Activated CD4-positive, alpha-beta T cell treated with anti-CD3 and anti-CD28 coated beads, Interleukin-2, Interleukin-6, amounts not matched to agents 100 ng/mL and 50 ng/mL, durations not matched to agents 16 hours and 8 hours (primary cell): ENCODE results near the gene RAD51.

Experiments used
- DNase-seq: peaks from one replicate; pipeline ENCODE4 v3.0.0-alpha.2; 2020

RAD51 gene

DNA sequence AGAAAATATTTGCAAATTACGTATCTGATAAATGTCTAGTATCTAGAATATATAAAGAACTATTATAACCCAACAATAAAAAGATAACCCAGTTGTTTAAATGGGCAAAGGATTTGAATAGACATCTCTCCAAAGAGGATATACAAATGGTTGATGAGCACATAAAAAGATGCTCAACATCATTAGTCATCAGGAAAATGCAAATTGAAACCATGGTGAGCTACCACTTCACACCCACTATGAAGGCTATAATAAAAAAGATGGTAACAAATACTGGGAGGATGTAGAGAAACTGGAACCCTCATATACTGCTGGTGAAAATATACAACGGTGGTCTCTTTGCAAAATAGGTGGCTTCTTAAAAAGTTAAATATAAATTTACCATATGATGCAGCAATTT, 28.0 kb downstream of the RAD51 start:
- DNase-seq = peak; percentile 14

DNA sequence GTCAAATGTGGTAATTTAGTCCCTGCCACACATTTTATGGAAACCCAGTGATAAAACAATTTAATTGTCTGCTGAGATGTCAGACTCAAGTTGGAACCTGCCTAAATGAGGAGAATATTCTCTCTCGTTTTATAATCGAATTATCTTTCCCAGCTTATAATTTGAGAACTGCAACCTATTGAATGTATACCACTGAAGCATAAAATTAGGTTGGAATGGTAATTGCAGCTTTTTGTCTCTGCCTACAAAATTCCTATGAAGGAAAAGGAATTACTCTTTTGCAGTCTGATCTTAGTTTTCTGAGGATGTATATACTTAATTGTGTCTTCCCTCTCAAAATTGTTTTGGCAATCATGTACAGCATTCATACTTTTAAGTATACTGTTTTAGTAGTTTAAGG, 28.9 kb downstream of the RAD51 start:
- no peak for DNase-seq

DNA sequence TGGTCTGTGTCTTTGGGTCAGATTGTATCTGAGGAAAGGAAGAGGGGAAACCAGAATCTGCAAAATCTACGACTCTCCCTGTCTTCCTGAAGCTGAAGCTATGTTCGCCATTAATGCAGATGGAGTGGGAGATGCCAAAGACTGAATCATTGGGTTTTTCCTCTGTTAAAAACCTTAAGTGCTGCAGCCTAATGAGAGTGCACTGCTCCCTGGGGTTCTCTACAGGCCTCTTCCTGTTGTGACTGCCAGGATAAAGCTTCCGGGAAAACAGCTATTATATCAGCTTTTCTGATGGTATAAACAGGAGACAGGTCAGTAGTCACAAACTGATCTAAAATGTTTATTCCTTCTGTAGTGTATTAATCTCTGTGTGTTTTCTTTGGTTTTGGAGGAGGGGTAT, 36.1 kb downstream of the RAD51 start:
- no peak for DNase-seq

DNA sequence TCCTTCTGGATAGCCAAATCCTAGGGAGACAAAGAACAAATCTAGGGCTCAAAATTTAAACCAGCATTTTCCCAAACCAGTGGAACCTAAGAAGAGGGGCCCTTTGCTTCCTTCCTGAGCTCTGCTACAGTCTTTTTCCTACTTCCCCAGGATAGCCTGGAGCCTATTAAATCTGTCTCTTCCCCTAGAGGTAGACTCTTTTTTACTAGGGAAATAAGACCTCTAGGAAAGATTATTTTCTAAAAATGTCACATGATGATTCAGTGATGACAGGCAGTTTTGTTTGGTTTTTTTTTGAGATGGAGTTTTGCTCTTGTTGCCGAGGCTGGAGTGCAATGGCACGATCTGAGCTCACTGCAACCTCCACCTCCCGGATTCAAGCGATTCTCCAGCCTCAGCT, 41.6 kb downstream of the RAD51 start:
- DNase-seq = no peak

DNA sequence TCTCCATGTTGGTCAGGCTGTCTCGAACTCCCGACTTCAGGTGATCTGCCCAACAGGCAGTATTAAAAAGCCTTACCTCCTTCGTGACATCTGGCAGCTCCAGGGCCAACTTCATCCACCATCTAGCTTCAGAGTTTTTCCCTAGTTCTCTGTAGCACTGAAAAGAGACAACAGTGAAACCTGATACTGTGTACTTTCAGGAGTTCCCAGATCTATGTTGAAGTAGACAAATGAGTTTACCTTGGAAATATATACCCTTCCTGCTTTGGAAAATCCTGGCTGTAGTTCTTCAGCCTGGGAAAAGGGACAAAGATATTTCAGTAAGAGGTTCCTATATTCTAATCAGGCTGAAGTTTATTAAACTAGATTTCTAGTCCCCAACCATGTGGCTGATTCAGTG, 42.1 kb downstream of the RAD51 start:
- DNase-seq = no peak

DNA sequence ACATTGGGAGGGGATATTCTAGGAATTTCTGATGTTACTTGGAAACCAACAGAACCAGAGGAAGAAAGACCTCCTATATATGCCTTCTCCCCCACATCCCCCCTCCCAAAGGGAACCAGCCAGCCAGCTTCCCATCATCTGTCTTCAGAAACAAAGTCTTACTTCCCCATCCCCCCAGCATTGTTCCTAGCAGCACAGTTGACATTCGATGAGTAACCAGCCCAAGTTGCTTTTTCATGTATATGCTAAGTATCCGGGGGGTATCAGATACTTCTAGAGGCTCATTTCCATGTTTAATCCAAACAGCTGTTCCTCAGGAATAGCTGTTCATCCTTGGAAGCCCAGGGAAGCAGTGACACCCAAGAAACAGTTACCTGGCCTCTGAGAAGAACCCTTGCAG, 44.1 kb downstream of the RAD51 start:
- DNase-seq = no peak

DNA sequence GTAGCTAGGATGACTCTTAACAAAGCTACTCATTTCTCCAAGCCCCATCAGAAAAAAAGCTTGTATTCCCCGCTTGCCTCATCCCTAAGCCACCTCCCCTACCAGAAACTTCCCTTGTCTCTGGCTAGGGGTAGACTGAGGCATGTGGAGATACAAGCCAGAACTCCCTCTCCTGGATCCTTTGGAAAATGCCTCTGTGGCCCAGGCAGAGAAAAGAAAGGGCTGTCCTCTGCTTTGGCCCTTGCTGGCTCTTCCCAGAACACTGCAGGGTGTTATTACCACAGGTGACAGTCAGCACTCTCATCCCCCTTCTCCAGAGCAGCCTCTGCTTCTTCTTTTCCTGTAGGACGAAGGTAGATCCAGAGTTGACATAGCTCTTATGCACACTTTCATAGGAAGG, 44.9 kb downstream of the RAD51 start:
- DNase-seq = no peak

DNA sequence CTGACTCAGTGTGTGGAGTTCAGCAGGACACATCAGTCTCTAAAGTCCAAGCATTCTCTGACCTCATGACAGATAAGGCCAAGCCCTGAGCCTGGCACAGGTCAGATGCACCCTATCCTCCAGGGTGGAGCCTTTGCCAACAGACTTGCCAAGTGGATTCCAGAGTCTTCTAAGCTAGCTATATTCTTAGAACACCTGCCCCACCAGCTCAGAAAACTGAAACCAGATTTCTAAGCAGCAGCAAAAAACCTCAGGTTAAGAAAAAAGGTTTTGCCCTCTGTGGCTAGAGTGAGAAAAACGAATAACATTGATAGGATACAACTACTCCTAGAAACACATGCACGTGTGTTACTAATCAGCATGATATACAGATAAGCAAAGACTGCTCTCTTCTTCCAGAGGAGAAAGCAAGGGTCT, 48.5 kb downstream of the RAD51 start:
- DNase-seq = peak; percentile 43

DNA sequence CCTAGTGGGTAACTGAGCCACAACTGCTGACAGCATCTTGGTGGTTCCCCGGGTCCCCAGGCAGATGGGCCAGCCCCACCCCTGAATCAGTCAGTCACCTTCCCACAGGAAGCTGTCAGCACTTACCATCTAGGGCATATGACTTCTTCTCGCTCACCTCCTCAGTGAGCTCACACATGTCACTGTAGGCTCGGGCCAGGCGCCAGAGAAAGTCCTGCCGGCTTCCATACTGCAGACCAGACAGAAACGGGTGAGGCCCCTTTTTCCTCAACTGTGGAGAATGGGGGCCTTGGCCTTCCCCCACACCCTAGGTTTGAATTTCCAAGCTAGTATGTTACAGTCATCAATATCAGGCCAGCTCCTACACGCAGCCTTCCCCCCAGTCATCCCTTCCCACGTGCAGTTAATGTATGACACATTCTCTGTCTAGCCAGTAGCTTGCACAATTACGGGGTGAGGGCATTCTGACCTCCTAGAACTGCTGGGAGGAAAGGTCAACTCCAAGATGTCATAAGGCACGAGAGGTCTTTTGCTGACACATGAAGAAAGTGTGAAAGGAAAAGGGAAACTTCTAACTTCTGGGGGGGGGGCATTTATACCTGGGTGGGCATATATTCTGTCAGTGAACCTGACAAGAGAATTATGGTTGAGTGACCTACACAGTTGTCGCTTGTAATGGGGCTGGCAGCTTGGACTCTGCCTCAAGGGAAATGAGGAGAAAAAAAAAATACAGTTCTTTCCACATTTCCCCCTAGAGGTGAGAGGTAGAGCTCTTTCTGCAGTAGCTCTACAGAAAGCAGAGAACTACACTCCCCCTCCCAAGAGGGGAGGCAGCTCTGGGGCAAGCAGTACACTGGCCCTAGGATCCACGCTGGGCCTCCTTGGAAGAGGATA, 49.2 kb downstream of the RAD51 start:
- DNase-seq = peak; percentile 81

DNA sequence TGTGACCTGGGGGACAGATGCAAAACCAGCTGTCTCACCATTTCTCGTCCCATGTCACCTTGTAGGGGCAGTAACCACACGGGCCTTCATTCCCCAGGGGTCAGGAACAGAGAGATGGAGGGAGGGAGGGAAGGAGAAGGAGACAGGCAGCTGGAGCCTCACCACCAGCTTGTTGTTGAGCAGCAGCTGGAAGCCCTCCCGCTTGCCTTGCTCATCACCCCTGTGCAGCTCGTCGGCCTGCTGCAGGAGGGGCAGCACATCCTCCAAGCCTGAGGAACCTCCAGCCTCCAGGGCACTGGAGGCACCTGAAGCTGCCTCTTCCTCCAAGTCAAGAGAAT, 49.8 kb downstream of the RAD51 start:
- no peak for DNase-seq

DNA sequence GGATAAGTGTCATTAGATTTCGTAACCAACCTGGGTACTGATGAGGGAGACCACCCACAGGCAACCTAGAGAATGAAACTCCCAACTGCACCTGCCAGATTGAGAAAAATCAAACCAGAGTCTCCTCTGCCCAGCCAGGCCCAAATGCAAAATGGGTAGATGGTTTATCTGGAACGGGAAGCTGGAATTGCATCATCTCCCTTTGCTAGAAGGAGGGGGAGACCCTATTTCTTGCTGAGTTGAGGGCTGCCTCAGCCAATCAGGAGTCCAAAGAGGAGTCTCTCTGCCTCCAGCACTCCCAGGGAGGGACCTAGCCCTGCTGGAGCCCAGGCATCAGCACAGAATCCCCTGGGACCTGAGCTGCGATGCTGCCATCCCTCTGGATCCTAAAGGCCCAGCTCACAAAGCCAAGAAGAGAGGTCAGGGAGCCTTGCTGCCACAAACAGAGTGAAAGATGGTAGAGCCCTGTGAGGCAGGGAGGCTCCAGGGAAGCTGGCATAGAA, 52.0 kb downstream of the RAD51 start:
- no peak for DNase-seq

DNA sequence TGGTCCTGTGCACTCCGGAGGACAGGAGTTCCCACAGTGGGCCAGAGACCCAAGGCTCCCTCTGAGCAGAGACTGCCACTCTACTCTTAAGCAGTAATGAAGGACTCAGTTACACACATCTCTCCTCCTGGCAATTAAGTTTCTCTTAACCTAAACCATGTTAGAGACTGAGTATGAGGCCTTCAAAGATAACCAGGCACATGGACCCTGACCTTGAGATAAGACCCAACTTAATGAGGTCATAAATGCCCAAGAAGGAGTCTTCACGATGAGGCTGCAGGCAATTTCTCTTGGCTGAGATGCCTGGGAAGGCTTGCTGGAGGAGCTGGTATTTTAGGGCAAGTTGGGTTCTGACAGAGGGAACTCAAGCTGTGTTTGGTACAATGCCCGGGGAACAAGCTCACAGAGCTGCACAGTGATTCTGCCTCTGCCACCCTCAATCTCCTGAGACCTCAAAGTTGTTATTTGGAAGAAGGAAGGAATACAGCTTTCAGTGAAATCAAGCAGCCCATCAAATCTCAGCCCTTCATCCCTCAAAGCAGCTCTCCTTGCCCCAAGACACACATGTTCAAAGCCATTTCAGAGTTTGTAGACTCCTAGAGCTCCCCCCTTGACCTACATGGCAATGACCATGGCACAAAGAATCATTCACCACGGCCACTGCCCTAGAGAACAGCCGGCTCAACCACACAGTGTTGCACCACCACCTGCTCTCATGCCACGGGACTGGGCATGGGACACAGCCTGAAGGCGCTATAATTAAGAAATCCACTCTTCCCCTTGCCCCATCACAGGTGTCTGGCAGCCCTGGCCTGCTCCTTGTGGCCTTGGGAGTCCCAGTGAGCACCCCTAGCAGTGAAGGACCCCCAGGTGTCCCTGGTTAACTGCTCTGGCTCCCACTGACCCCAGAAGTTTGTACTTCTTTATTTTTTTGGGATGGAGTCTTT, 53.0 kb downstream of the RAD51 start:
- no peak for DNase-seq

DNA sequence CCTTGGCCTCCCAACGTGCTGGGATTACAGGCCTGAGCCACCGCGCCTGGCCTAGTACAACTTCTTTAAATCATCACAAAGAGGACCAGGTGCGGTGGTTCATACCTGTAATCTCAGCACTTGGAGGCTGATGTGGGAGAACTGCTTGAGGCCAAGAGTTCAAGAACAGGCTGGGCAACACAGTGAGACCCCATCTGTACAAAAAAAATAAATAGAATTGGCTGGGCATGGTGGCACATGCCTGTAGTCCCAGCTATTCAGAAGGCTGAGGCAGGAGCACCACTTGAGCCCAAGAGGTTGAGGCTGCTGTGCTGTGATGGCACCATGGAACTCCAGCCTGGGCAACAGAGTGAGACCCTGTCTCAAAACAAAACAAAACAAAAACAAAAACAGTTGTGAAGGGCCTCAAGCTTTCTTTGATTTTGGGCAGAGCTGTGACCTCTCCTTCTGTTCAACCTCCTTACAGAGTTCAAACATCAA, 54.2 kb downstream of the RAD51 start:
- DNase-seq = no peak

DNA sequence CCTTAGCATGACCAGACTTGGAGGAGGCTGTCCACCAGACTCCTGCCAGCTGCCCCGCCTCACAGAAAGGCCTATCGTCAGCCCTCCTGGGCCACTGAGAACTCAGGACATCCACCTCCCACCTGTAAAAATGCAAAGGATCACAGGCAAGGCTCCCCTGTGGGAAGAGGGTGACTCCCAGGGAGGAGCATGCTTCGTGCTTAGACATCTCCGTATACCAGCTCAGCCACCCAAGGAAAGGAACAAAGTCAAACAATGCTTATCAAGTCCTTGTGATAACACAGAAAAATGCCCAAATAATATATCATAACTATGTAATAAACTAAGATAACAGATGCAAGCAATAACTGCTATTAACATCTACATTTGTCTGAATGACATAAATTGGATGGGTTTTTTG, 55.9 kb downstream of the RAD51 start:
- no peak for DNase-seq

DNA sequence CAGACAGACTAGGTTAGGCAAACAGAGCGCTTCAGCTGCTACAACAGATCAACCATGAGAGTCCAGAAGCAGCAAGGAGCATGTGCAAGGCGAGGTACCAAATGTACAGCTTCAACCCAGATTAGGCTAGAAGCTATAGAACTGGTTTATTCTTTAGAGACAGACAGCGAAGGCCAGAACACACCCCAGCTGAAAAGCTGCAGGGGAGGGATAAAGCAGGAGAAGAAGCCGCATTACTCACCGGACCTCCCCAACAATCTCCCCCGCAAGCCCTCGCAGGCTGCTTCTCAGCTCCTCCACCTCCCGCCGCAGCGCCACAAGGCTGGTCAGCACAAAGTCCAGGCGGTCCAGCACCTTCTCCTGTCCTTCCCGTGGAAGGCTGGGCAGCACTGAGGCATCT, 56.8 kb downstream of the RAD51 start:
- no peak for DNase-seq

DNA sequence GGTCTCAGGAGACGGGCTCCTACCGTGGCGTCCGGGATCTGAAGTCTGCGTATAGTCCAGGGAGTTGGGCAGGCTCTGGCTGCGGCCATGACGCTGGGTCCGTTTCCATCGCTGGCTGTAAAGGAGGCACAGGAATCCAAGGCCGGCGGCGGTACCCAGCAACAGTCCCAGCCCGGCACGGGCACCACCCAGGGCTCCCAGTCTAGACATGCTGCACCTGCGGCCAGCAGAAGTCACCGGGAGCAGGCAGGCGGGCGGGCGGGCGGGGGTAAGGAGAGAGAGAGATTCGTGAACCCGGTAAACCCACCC, 59.6 kb downstream of the RAD51 start:
- peak; percentile 22 for DNase-seq

DNA sequence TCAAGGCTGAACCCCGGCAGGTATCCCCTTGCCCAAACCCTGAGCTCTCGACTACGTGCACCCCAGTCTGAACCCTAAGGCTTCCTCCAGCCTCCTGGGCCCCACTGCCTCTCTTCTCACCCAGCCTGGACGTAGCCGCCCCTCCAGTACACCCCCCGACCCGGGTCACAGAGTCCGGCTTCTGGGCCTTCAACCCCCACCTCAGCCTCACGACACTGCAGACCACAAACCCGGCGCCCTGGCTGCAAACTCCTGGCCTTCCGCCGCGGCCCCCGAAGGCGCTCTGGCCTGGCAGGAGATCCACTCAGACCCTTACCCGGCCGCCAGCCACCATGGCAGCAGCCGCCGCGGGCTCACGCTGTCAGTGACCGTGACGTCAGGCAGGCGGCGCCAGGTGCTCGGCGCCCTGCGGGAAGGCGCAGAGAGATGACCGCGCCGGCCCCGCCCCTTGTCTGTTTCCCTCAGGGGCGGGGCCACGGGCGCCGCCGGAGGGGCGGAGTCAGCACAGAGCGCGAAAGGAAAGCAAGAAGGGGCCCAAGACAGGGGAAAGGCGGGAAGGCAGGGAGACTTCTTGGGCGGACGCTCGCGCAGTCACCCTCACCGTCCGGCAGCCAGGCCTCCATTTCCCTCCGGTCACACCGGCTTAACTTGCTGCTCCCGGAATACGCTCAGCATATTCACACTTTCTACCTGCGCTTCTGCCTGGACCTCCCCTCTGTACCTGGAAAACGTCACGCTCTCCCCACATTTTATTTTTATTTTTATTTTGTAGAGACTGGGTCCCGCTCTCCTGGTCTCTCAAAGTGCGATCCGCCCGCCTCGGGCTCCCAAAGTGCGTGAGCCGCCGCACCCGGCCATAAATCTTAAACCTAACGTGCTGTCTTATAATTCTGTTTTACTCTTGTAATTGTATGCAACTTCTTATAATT, 60.2 kb downstream of the RAD51 start, which contains the start of gene RMDN3:
Gene RMDN3, minus strand, starts transcription at position 372 of the 929 bp plus-strand sequence. CDS start 471 bp downstream, outside the sequence.
- DNase-seq = peak; percentile 97

DNA sequence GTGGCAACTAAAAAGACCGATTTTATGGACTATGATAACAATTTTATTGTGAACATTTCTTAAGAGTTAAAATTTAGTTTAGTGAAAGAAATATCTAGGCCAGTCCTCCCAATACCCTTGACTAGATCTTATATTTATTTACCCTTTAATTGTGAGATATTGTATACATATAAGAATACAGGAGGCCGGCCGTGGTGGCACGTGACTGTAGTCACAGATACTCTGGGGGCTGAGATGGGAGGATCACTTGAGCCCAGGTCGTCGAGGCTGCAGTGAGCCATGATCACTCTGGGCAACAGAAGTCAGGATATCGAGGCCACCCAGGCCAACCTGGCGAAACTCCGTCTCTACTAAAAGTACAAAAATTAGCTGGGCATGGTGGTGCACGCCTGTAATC, 60.8 kb downstream of the RAD51 start:
- DNase-seq = no peak

DNA sequence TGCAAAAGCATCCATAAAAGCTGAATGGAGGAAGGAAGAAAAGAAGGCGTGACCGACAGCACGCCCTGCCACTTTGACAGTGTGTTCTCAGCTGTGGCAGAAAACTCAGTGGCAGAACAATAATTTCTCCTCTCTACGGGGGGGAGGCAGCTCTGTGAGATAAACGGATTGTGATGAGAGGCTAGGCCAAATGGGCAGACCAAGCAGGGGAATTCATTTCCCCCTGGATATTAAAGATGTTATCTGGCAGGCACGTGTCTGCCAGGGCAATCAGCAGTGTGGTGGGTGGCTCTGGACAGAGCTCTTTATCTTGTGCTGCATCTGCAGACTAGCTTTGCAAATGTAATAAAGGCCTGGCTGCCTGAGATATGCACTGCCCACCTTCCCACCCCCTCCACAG, 62.0 kb downstream of the RAD51 start:
- no peak for DNase-seq

DNA sequence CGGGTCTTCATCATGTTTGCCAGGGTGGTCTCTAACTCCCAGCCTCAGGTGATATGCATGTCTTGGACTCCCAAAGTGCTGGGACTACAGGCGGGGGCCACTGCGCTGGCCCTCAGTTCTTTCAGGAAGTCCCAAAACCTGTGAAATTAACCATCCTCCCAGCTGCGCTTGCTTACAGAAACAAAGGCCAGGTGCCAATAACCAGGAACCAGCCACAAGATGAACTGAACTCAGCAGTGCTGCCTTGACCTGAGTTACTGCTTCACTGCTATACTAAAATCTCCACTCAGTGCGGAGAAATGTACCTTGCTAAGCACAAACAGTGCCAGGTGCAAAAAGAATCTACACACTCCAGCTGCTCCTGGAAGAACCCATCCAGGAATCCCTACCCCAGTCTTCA, 65.0 kb downstream of the RAD51 start:
- no peak for DNase-seq

DNA sequence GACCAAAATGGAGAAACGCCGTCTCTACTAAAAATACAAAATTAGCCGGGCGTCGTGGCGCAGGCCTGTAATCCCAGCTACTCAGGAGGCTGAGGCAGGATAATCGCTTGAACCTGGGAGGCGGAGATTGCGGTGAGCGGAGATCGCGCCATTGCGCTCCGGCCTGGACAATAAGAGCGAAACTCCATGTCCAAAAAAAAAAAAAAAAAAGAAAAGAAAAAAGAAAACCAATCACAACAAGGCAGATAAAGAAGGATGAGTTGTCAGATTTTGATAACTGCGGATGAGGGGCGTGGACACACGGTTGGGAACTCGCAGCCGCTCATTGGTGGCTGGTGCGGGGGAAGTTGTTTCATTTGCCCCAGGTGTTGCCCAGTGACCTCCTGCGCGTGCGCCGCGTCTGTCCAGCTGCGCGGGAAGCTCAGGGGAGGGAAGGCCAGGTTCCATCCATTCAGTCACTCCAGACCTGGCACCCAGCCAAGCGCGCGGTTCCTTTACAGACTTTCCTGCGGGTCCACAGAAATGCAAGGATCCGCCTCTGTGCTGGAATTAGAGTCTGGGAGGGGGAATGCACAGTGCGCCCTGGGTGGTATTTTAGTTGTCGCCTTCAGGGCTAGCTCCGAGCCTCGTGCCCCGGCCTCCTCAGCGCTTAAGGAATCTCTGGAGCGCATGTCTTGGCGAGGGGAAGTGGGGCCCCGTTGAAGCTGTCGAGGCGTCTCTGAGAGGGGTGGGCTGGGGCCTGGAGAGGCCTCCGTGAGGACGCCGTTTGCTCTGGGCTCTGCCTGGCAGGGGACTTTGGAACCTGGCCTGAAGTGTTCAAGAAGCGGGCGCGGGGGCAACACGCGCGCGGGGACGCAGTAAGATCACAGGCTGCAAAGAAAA, 68.2 kb downstream of the RAD51 start:
- DNase-seq = peak; percentile 47
